Sigmoid colon (tissue), 4 donors: ENCODE results near the gene RPUSD4.

ENCODE experiments used
- EP300 ChIP-seq, 4 donors: sonication (generic); formaldehyde crosslinking; IDR thresholded peaks; one replicate each; pipeline ENCODE4 v1.6.1; 2017; ENCODE audit warnings: antibody characterized with exemption in 4 of 4
- POLR2A ChIP-seq, 2 donors: fragments of 450-650 bp; IDR thresholded peaks; one replicate each; pipeline ENCODE4 v1.6.1; 2016; ENCODE audit warnings: antibody characterized with exemption in 2 of 2, mild to moderate bottlenecking in 2 of 2, moderate library complexity in 2 of 2
- TF ChIP-seq, protein P1 (sequence below), 4 experiments: fragments of 450-650 bp in 3 of 4; fragments of 200-600 bp in 1 of 4; IDR thresholded peaks; one replicate each; pipeline ENCODE4 v1.5.1; 2016 to 2019; ENCODE audit warnings: antibody characterized with exemption in 4 of 4, mild to moderate bottlenecking in 3 of 4, moderate library complexity in 2 of 4

DNA sequence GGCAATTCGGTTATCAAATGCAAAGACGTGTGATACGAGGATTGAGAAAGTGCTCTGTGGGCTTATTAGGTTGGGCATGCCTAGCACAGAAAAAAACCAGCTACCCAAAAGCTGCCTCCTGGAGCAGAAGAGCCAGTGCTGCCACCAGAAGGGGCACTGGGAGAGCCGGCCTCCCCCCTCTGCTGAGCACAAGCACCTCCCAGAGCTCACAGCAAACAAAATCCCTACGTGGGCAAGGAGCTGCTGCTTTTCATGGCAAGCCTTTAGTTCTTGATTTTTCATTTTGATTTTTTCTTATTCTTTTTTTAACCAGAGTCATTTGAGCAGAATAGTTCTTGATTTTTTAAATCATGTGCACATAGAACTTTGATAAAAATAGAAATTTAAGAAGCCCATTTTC, 12.8 kb downstream of the RPUSD4 start:
- TF ChIP-seq, protein P1, sequence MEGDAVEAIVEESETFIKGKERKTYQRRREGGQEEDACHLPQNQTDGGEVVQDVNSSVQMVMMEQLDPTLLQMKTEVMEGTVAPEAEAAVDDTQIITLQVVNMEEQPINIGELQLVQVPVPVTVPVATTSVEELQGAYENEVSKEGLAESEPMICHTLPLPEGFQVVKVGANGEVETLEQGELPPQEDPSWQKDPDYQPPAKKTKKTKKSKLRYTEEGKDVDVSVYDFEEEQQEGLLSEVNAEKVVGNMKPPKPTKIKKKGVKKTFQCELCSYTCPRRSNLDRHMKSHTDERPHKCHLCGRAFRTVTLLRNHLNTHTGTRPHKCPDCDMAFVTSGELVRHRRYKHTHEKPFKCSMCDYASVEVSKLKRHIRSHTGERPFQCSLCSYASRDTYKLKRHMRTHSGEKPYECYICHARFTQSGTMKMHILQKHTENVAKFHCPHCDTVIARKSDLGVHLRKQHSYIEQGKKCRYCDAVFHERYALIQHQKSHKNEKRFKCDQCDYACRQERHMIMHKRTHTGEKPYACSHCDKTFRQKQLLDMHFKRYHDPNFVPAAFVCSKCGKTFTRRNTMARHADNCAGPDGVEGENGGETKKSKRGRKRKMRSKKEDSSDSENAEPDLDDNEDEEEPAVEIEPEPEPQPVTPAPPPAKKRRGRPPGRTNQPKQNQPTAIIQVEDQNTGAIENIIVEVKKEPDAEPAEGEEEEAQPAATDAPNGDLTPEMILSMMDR (IDR thresholded peaks at IDR 0.05), result no peak
- TF ChIP-seq POLR2A (IDR thresholded peaks at IDR 0.05) (no peak), EP300 (IDR thresholded peaks at IDR 0.05) (no peak)
